ENCODE measurements around the gene HSD17B3. TPM values are rescaled to one million over a fixed set of nuclear protein-coding genes. Genes with fewer than 3 reads are reported as not detected.
"Not testable (repeated sequence)": the region's sequence is repeated elsewhere in the genome, so short reads cannot be mapped to it uniquely, and the experiment has no call there.

HSD17B3 gene
- total and polyA plus RNA-seq, 10 of the 15 experiments (the other 5 are each of a cell fraction or from before 2014, with no cell fraction given): not detected

GRCh38 chr9:96192710-96193109, 109.3 kb downstream of the HSD17B3 start:
- Histone ChIP-seq H4K20me1 (ENCODE audit: control insufficient read depth, insufficient read depth) (no peaks in the 10 kb centered on the region), H3K4me2 (ENCODE audit: control insufficient read depth, insufficient read depth) (no peak overlapping the region), H3K36me3 (ENCODE audit: control insufficient read depth in 2 of 2, insufficient read depth in 2 of 2, low read length in 1 of 2) (no peaks in the 10 kb centered on the region), H3K4me3 (no peak overlapping the region), H3K27ac (ENCODE audit: control insufficient read depth, insufficient read depth) (no peak overlapping the region), H3K9me3 (replicated peaks; ENCODE audit: control insufficient read depth, insufficient read depth, low read length) (no peaks in the 10 kb centered on the region; the same call in 2 of the 3 replicates), H2AFZ (ENCODE audit: control insufficient read depth, low read depth, low read length) (no peak overlapping the region), H3K4me1 (ENCODE audit: control insufficient read depth, insufficient read depth, low read length) (no peaks in the 10 kb centered on the region), H3K27me3 (replicated peaks in 1 of 2; ENCODE audit: control insufficient read depth in 2 of 2, insufficient read depth in 2 of 2, low read length in 1 of 2) (no peaks in the 10 kb centered on the region; a peak in 2 of 4 replicates), H3K79me2 (ENCODE audit: control insufficient read depth, insufficient read depth, low read length) (no peaks in the 10 kb centered on the region), H3K9ac (ENCODE audit: control insufficient read depth, insufficient read depth, low read length) (no peak overlapping the region)
- in situ Hi-C loops (cut with MboI) (no loop called here), intact Hi-C loops (cut with micrococcal nuclease; ENCODE audit: unreplicated experiment) (no loop called here)
- SMC1A ChIA-PET (ENCODE audit: uncharacterized antibody, unreplicated experiment): interaction anchor here (1.0 kb wide), 1 partner anchor 17 kb away, joined by 3 read pairs; no protein-coding TSS in a partner anchor
- no peak for FAIRE-seq
- POLR2A ChIA-PET: no interaction called here
- TF ChIP-seq NR2C1 (IDR thresholded peaks at IDR 0.05) (no peak), SUZ12 (IDR thresholded peaks at IDR 0.05; ENCODE audit: unreplicated experiment) (no peak), DPF2 (IDR thresholded peaks at IDR 0.05) (no peak), ATF7 (IDR thresholded peaks at IDR 0.05; ENCODE audit: low read depth) (no peak), WRNIP1 (IDR thresholded peaks at IDR 0.05; ENCODE audit: borderline replicate concordance, low read depth, low read length) (no peak)
- RAD21 ChIA-PET (ENCODE audit: unreplicated experiment): no interaction called here
- no TSS peak for BruUV-seq (replicated peaks)
- CTCF ChIA-PET: interaction anchor here (1.6 kb wide), 1 partner anchor 125 kb away, joined by 4 read pairs; no protein-coding TSS in a partner anchor
- DNase-seq (ENCODE audit: low read depth, low spot score): no peak
- ATAC-seq: no peak

- ATAC-seq: no peak
Observed at GRCh38 chr9:96189995-96190394, 112.0 kb downstream of the HSD17B3 start.

GRCh38 chr9:96189581-96189980, 112.4 kb downstream of the HSD17B3 start:
- H3K79me2 ChIP-seq (ENCODE audit: control insufficient read depth, insufficient read depth, low read length); intact Hi-C loops (cut with micrococcal nuclease; ENCODE audit: unreplicated experiment); FAIRE-seq; RAD21 ChIA-PET (ENCODE audit: unreplicated experiment); ATAC-seq; H3K27me3 ChIP-seq (replicated peaks in 1 of 2; ENCODE audit: control insufficient read depth in 2 of 2, insufficient read depth in 2 of 2, low read length in 1 of 2); BruUV-seq (replicated peaks); in situ Hi-C loops (cut with MboI); H3K4me1 ChIP-seq (ENCODE audit: control insufficient read depth, insufficient read depth, low read length); CTCF ChIA-PET; SMC1A ChIA-PET (ENCODE audit: uncharacterized antibody, unreplicated experiment); H3K4me3 ChIP-seq; H2AFZ ChIP-seq (ENCODE audit: control insufficient read depth, low read depth, low read length); DNase-seq (ENCODE audit: low read depth, low spot score); H3K9ac ChIP-seq (ENCODE audit: control insufficient read depth, insufficient read depth, low read length); H3K9me3 ChIP-seq (replicated peaks; ENCODE audit: control insufficient read depth, insufficient read depth, low read length); H4K20me1 ChIP-seq (ENCODE audit: control insufficient read depth, insufficient read depth); H3K36me3 ChIP-seq (ENCODE audit: control insufficient read depth in 2 of 2, insufficient read depth in 2 of 2, low read length in 1 of 2); H3K4me2 ChIP-seq (ENCODE audit: control insufficient read depth, insufficient read depth); POLR2A ChIA-PET; H3K27ac ChIP-seq (ENCODE audit: control insufficient read depth, insufficient read depth): not testable (repeated sequence)
- WGBS (ENCODE audit: insufficient coverage, insufficient replicate concordance, low lambda C conversion rate, missing lambda C conversion rate): 0% methylated on average over 2 of the region's 2 CpGs

More at GRCh38 chr9:96189995-96190394, 112.0 kb downstream of the HSD17B3 start:
- in situ Hi-C loops (cut with MboI) (no loop called here), intact Hi-C loops (cut with micrococcal nuclease; ENCODE audit: unreplicated experiment) (no loop called here)
- Histone ChIP-seq H3K27ac (ENCODE audit: control insufficient read depth, insufficient read depth) (no peak overlapping the region), H3K9me3 (replicated peaks; ENCODE audit: control insufficient read depth, insufficient read depth, low read length) (no peaks in the 10 kb centered on the region; the same call in 2 of the 3 replicates), H4K20me1 (ENCODE audit: control insufficient read depth, insufficient read depth) (no peaks in the 10 kb centered on the region), H3K36me3 (ENCODE audit: control insufficient read depth in 2 of 2, insufficient read depth in 2 of 2, low read length in 1 of 2) (no peaks in the 10 kb centered on the region), H3K4me3 (no peak overlapping the region), H3K4me2 (ENCODE audit: control insufficient read depth, insufficient read depth) (no peak overlapping the region), H3K9ac (ENCODE audit: control insufficient read depth, insufficient read depth, low read length) (no peak overlapping the region), H3K4me1 (ENCODE audit: control insufficient read depth, insufficient read depth, low read length) (no peaks in the 10 kb centered on the region), H3K79me2 (ENCODE audit: control insufficient read depth, insufficient read depth, low read length) (no peaks in the 10 kb centered on the region), H2AFZ (ENCODE audit: control insufficient read depth, low read depth, low read length) (no peak overlapping the region), H3K27me3 (replicated peaks in 1 of 2; ENCODE audit: control insufficient read depth in 2 of 2, insufficient read depth in 2 of 2, low read length in 1 of 2) (no peaks in the 10 kb centered on the region)
- POLR2A ChIA-PET: no interaction called here
- SMC1A ChIA-PET (ENCODE audit: uncharacterized antibody, unreplicated experiment): no interaction called here
- no peak for FAIRE-seq
- no peak for TF ChIP-seq SREBF2 (IDR thresholded peaks at IDR 0.05; ENCODE audit: low read length)
- no peak for TF ChIP-seq RCOR1 (conservative IDR thresholded peaks at IDR 0.05; ENCODE audit: low read depth, low read length)
- CTCF ChIA-PET: no interaction called here
- no TSS peak for BruUV-seq (replicated peaks)
- no peak for DNase-seq (ENCODE audit: low read depth, low spot score)
- WGBS (ENCODE audit: insufficient coverage, insufficient replicate concordance, low lambda C conversion rate, missing lambda C conversion rate): 3% methylated on average over 2 of the region's 2 CpGs
- RAD21 ChIA-PET (ENCODE audit: unreplicated experiment): no interaction called here
